H1 (cell line): ENCODE measurements around the gene MEGF9. TPM values are rescaled to one million over a fixed set of nuclear protein-coding genes. Genes with fewer than 3 reads are reported as not detected.

Source experiments
- CBX8 ChIP-seq: fragments of 300-800, 300-1000 bp; sonication (generic); IDR thresholded peaks from 2 replicates; pipeline ENCODE4 v1.7.1; 2016; ENCODE audit warnings: low read depth, low read length, borderline replicate concordance
- CHD7 ChIP-seq: fragments of 300-600 bp; sonication (generic); IDR thresholded peaks from 2 replicates; pipeline ENCODE4 v1.7.1; 2012; ENCODE audit warnings: low read length, moderate library complexity, mild to moderate bottlenecking, inconsistent platforms; ENCODE audit not compliant: insufficient replicate concordance
- EGR1 ChIP-seq: IDR thresholded peaks from 2 replicates; pipeline ENCODE4 v1.6.1; 2011; ENCODE audit warnings: low read depth, low read length, borderline replicate concordance
- GTF2F1 ChIP-seq: IDR thresholded peaks from 2 replicates; pipeline ENCODE4 v1.6.1; 2012; ENCODE audit warnings: low read depth, low read length, improper control_type of control experiment, borderline replicate concordance
- KDM5A ChIP-seq: fragments of 200-600 bp; IDR thresholded peaks from 2 replicates; pipeline ENCODE4 v1.7.1; 2012; ENCODE audit warnings: mild to moderate bottlenecking, low read length, inconsistent platforms, mixed read lengths
- MAX ChIP-seq: IDR thresholded peaks from 2 replicates; pipeline ENCODE4 v1.6.1; 2012; ENCODE audit warnings: inconsistent platforms
- NRF1 ChIP-seq: IDR thresholded peaks from 2 replicates; pipeline ENCODE4 v1.6.1; 2011; ENCODE audit warnings: mild to moderate bottlenecking, low read depth, low read length, improper control_type of control experiment
- RNF2 ChIP-seq: fragments of 200-900, 300-1000 bp; sonication (generic); IDR thresholded peaks from 2 replicates; pipeline ENCODE4 v1.7.1; 2016; ENCODE audit warnings: borderline replicate concordance, low read depth, mild to moderate bottlenecking, antibody characterized with exemption, low read length; ENCODE audit not compliant: poor library complexity, severe bottlenecking; ENCODE audit errors: missing control alignments
- polyA plus RNA-seq, 7 experiments: library from polyadenylated mRNA; depleted of rRNA in 3 of 7; stranded (reverse) in 5 of 7; unstranded in 2 of 7; fragments of >200 nt in 5 of 7; fragments of 200-250 nt in 2 of 7; gene quantifications; 1 replicate in 5 of 7; 2 replicates in 1 of 7; 4 replicates in 1 of 7; pipeline versions ENCODE4 v1.2.1 to v1.2.3, GENCODE V29; 2011 to 2013; ENCODE audit warnings: missing spikeins in 2 of 7, mixed read lengths in 2 of 7
- total RNA-seq: library from RNA; stranded (reverse); fragmentation: NEBNext Ultra II Directional; extraction: Animal tissue kit (Norgen Biotek cat#: 25700); gene quantifications from 2 replicates; pipeline ENCODE4 v1.2.1, GENCODE V29; 2021

The MEGF9 gene
- total and polyA plus RNA-seq, 2 of the 8 experiments (the other 6 are each of a cell fraction or from before 2014, with no cell fraction given) = 0.45 to 1.8 TPM

GRCh38 chr9:120663950-120664349, 50.3 kb downstream of the MEGF9 start (continued):
- TF ChIP-seq NRF1 = no peak
- no peak for TF ChIP-seq RNF2
- TF ChIP-seq GTF2F1 = no peak
- TF ChIP-seq CBX8 = no peak
- TF ChIP-seq EGR1 = no peak
- TF ChIP-seq MAX = no peak
- TF ChIP-seq CHD7 = no peak
- TF ChIP-seq KDM5A = no peak
